GM10248 (cell line): ENCODE measurements around the gene AOPEP.

Experiments used
- CTCF ChIA-PET: fragments of 300-600 bp; sonication (Branson Sonifier 250); formaldehyde crosslinking; extraction: SDS; loops from one replicate; lab custom pipeline; 2021; ENCODE audit warnings: antibody characterized with exemption; lab: Yijun Ruan, JAX
- POLR2A ChIA-PET: fragments of 350-650 bp; sonication (Branson Sonifier 250); formaldehyde crosslinking; extraction: SDS; loops from one replicate; lab custom pipeline; 2020; ENCODE audit warnings: antibody characterized with exemption; lab: Yijun Ruan, JAX
- DNase-seq: peaks from one replicate; pipeline ENCODE4 v3.0.0; 2012; ENCODE audit errors: extremely low spot score
- CTCF ChIP-seq: IDR thresholded peaks from 2 replicates; pipeline ENCODE4 v1.5.1; 2012; ENCODE audit warnings: mild to moderate bottlenecking, low read depth; ENCODE audit errors: extremely low read depth, missing control alignments, control extremely low read depth

The AOPEP gene

GRCh38 chr9:95030920-95031642, 304.6 kb downstream of the AOPEP start:
- TF ChIP-seq CTCF = no peak
- CTCF ChIA-PET = interaction anchor here (0.9 to 3.2 kb wide), 3 partner anchors 9 to 99 kb away, joined by 4 to 11 read pairs (median 5); no protein-coding TSS in a partner anchor
- DNase-seq = no peak
- POLR2A ChIA-PET = no interaction called here

GRCh38 chr9:95031711-95032461, 305.4 kb downstream of the AOPEP start:
- DNase-seq = no peak
- ChIA-PET POLR2A (no interaction called here), CTCF (interaction anchor here (0.8 to 3.2 kb wide), 4 partner anchors 9 to 99 kb away, joined by 3 to 11 read pairs (median 4); no protein-coding TSS in a partner anchor)
- TF ChIP-seq CTCF = no peak

GRCh38 chr9:95032580-95033341, 306.3 kb downstream of the AOPEP start:
- TF ChIP-seq CTCF = no peak
- POLR2A ChIA-PET = no interaction called here
- DNase-seq = no peak
- CTCF ChIA-PET = interaction anchor here (0.8 kb wide), 1 partner anchor 8 kb away, joined by 3 read pairs; no protein-coding TSS in a partner anchor

- no peak for TF ChIP-seq CTCF
- POLR2A ChIA-PET = no interaction called here
- CTCF ChIA-PET = no interaction called here
- no peak for DNase-seq
Measured at GRCh38 chr9:95035846-95036245, 309.3 kb downstream of the AOPEP start.

GRCh38 chr9:95036676-95037075, 310.2 kb downstream of the AOPEP start:
- TF ChIP-seq CTCF = no peak
- CTCF ChIA-PET = interaction anchor here (0.8 to 1.8 kb wide), 4 partner anchors 11 to 60 kb away, joined by 3 to 4 read pairs (median 4); no protein-coding TSS in a partner anchor
- POLR2A ChIA-PET = no interaction called here
- no peak for DNase-seq
